Lower leg skin (tissue), 4 donors: Measurements from ENCODE around the gene MDH1. TPM values are rescaled to one million over a fixed set of nuclear protein-coding genes. Genes with fewer than 3 reads are reported as not detected.

Experiments
- DNase-seq, 2 donors: peaks; one replicate each; pipeline ENCODE4 v3.0.0-alpha.2; 2019; ENCODE audit warnings: low spot score in 2 of 2
- H3K4me3 ChIP-seq: fragments of 200-600 bp; sonication (generic); 2 replicates; pipeline ENCODE4 v1.5.1; 2017; ENCODE audit warnings: mild to moderate bottlenecking, low read depth; ENCODE audit not compliant: poor library complexity, severe bottlenecking
- POLR2A ChIP-seq, 2 donors: fragments of 450-650 bp; IDR thresholded peaks; one replicate each; pipeline ENCODE4 v1.6.1; 2016 to 2017; ENCODE audit warnings: antibody characterized with exemption in 2 of 2, mild to moderate bottlenecking in 1 of 2, moderate library complexity in 1 of 2
- WGBS, 2 donors: methylation state at CpG; one replicate each; pipeline ENCODE4 v1.1.5; 2018; 5-methylcytosine and 5-hydroxymethylcytosine counted together
- intact Hi-C: fragments of 100-400 bp; cut with DNase I; formaldehyde crosslinking; loops from one replicate; pipeline ENCODE4 v1.15.0; 2023; ENCODE audit warnings: low total_unique reads
- total RNA-seq, 4 donors: library from RNA; depleted of rRNA; stranded (reverse); fragments of >200 nt; gene quantifications; one replicate each; pipeline ENCODE4 v1.1.0, GENCODE V29; 2016
- TF ChIP-seq, protein P1 (sequence below), 3 donors: fragments of 450-650 bp; IDR thresholded peaks; one replicate each; pipeline ENCODE4 v1.5.1; 2016; ENCODE audit warnings: antibody characterized with exemption in 3 of 3, mild to moderate bottlenecking in 3 of 3, moderate library complexity in 2 of 3

MDH1 gene
- total RNA-seq, 4 donors from 2014 or later = 80.9 to 150 (median 115) TPM

- WGBS, 2 donors = 78 to 85% methylated on average over 3 of the region's 3 CpGs
- intact Hi-C loops = no loop called here
Measured at GRCh38 chr2:63591566-63592175, 2.9 kb downstream of the MDH1 start.

DNA sequence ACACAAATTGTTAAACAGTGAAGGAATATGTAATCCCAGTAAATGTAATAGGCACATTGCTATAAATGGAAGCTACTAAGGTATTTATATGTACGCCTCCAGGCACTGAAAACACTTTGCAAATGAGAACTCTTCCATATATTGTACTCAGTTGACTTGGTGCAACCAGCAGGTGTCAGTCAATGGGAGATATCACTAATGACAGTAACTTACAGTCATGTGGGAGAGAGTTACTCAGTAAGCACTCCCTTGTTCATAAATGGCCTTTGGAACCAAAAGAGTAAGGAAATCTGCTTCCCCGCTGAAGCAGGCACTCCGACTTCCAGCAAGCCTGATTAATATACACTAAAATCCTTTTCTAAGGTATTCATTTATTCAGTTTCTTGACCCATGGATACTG lies 5.9 kb downstream of the MDH1 start:
- WGBS, 2 donors = 92 to 95% methylated on average over 3 of the region's 3 CpGs
- TF ChIP-seq, protein P1, sequence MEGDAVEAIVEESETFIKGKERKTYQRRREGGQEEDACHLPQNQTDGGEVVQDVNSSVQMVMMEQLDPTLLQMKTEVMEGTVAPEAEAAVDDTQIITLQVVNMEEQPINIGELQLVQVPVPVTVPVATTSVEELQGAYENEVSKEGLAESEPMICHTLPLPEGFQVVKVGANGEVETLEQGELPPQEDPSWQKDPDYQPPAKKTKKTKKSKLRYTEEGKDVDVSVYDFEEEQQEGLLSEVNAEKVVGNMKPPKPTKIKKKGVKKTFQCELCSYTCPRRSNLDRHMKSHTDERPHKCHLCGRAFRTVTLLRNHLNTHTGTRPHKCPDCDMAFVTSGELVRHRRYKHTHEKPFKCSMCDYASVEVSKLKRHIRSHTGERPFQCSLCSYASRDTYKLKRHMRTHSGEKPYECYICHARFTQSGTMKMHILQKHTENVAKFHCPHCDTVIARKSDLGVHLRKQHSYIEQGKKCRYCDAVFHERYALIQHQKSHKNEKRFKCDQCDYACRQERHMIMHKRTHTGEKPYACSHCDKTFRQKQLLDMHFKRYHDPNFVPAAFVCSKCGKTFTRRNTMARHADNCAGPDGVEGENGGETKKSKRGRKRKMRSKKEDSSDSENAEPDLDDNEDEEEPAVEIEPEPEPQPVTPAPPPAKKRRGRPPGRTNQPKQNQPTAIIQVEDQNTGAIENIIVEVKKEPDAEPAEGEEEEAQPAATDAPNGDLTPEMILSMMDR (IDR thresholded peaks at IDR 0.05) = no peak
- no peak for TF ChIP-seq POLR2A (IDR thresholded peaks at IDR 0.05)
- intact Hi-C loops = no loop called here
- DNase-seq = no peak
- no peak overlapping the region for H3K4me3 ChIP-seq

More at GRCh38 chr2:63591566-63592175, 2.9 kb downstream of the MDH1 start:
- no peak overlapping the region for H3K4me3 ChIP-seq
- DNase-seq = no peak
- TF ChIP-seq, protein P1 (IDR thresholded peaks at IDR 0.05) = no peak
- TF ChIP-seq POLR2A (IDR thresholded peaks at IDR 0.05) = no peak

DNA sequence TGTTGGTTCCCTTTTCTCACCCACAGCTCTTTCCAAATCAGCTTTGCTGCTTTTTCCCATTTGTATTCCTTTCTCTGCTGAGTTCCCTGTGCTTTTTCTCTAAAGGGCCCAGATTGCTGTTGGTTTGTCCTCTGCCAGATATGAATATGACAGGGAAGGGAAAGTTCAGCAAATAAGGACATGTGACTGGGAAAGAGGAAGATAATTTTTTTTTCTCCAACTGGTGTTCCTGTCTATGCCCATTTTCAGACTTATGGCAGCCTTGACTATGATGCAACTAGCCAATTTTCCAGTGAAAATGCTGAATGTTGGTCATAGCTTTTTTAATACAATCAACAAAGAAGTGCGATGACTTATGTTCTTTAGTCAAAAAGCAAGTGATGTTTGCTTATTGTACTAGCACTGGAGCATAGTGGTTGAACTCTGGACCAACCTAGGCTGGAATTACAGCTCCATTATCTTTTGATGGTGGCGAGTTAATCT lies 7.7 kb downstream of the MDH1 start:
- no peak overlapping the region for H3K4me3 ChIP-seq
- no peak for DNase-seq
- no peak for TF ChIP-seq POLR2A (IDR thresholded peaks at IDR 0.05)
- TF ChIP-seq, protein P1 (IDR thresholded peaks at IDR 0.05) = no peak
- intact Hi-C loops = no loop called here
- WGBS, 2 donors = 92 to 98% methylated on average over 2 of the region's 2 CpGs

- intact Hi-C loops = no loop called here
- no peak for DNase-seq
Measured at GRCh38 chr2:63598981-63599380, 10.2 kb downstream of the MDH1 start.

DNA sequence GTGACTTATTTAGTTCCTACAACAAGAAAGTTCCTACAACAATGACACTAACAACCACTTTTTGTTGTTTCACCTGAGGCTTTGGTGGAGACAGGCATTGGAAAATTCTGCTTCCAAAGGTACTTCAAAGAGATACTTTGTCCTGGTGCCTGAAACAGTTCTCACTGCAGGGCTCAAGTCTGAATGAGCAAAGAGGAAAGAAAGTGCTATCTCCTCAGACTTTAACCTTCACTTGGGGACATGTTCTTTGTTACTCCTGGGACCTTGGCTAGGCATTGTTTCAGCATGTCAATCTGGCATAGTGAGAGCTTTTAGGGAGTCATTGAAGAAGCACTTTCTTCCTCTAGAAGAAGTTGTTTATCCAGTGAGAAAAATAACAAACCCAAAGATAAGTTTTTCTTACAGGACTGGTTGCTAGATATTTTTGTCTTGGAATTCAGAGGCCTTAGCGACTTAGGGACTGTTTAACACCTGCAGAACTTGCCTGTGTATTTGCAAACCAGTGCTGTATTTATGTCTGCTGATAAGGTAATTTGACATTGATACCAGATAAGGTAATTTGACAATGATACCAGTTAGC lies 12.2 kb downstream of the MDH1 start:
- 83 to 86% methylated on average over 1 of the region's 1 CpG for WGBS, 2 donors
- TF ChIP-seq, protein P1 (IDR thresholded peaks at IDR 0.05) = no peak
- no peak overlapping the region for H3K4me3 ChIP-seq
- intact Hi-C loops = no loop called here
- no peak for DNase-seq

More at GRCh38 chr2:63598981-63599380, 10.2 kb downstream of the MDH1 start:
- TF ChIP-seq, protein P1 (IDR thresholded peaks at IDR 0.05) = no peak
- TF ChIP-seq POLR2A (IDR thresholded peaks at IDR 0.05) = no peak
- H3K4me3 ChIP-seq = no peak overlapping the region
- 84 to 88% methylated on average over 2 of the region's 2 CpGs for WGBS, 2 donors
